ENCODE measurements around the gene CHRNA9.
A peak's percentile ranks its signal among the peaks of the same experiment; 100 is the strongest.

The CHRNA9 gene

DNA sequence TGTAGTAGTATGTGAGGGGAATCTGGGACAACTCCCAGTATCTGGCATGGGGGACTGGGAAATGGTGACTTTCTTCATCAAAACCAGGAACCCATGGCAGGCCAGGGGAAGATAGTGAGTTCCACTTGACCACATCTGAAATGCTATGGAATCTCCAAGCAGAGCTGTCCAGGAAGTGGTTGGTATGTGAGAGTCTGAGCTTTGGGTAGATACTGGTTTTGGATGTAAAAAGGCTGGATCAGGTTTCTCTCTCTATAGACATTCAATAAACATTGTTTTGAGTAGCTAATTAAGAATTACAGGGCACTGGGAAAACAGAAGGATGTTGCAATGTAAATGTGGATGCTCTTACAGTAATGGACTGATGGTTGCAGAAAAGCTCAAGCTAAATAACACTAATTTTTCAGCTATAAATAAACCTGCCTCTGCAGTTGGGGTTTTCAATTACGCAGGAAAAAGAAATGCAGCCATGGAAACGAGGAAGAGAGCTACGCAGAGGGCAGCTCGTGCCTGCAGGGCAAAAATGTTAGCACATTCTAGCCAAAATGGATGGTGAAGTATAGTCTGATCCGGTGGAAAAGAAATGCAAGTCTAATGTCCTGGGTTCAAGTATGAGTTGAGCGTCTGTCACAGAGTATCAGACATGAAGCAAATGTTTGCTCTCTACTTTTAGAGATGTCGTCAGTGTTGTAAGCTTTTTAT, 13.4 kb upstream of the CHRNA9 start:
- no CpG with 5 or more reads among the region's 7 CpGs for WGBS, 2 donors (ENCODE audit: extremely low coverage in 2 of 2, insufficient read length in 2 of 2, insufficient replicate concordance in 1 of 2)
- Histone ChIP-seq H2BK120ac (ENCODE audit: low read depth, low read length) (no peak overlapping the region), H3K4ac (ENCODE audit: low read length) (no peak overlapping the region), H3K79me1 (ENCODE audit: low read depth, low read length) (no peaks in the 10 kb centered on the region), H2BK5ac (ENCODE audit: low read length) (no peak overlapping the region), H3K4me2 (ENCODE audit: insufficient read depth, low read length, poor library complexity, severe bottlenecking) (no peak overlapping the region), H4K8ac (ENCODE audit: low read depth, low read length) (no peak overlapping the region), H3K9ac (ENCODE audit: low read depth, low read length, poor library complexity) (no peak overlapping the region), H2BK15ac (ENCODE audit: low read length) (no peak overlapping the region), H2AK5ac (ENCODE audit: low read depth, low read length) (no peak overlapping the region), H3K4me3 (ENCODE audit: low read length in 2 of 2) (no peak overlapping the region), H3K27ac (replicated peaks; ENCODE audit: low read length) (no peak overlapping the region), H3K23ac (ENCODE audit: low read depth, low read length, poor library complexity) (no peak overlapping the region), H4K91ac (ENCODE audit: low read depth, low read length, poor library complexity) (no peak overlapping the region), H2BK12ac (ENCODE audit: low read length) (no peak overlapping the region), H3K27me3 (ENCODE audit: control insufficient read depth in 3 of 3, insufficient read depth in 3 of 3, low read depth in 1 of 3, low read length in 3 of 3) (no peaks in the 10 kb centered on the region), H2AFZ (ENCODE audit: low read length) (peak overlapping the region; percentile 70), H3K18ac (ENCODE audit: low read length) (no peak overlapping the region), H3K9me3 (replicated peaks in 1 of 2; ENCODE audit: control insufficient read depth in 2 of 2, insufficient read depth in 1 of 2, low read depth in 1 of 2, low read length in 2 of 2) (no peaks in the 10 kb centered on the region), H3K14ac (ENCODE audit: low read length) (no peak overlapping the region), H3K4me1 (ENCODE audit: control insufficient read depth in 2 of 2, insufficient read depth in 1 of 2, low read depth in 1 of 2, low read length in 2 of 2) (peaks cover 8 to 28% of the 10 kb centered on the region in 2 donors), H3K36me3 (replicated peaks in 1 of 2; ENCODE audit: control insufficient read depth in 2 of 2, insufficient read depth in 2 of 2, low read length in 2 of 2) (no peaks in the 10 kb centered on the region)
- DNase-seq (ENCODE audit: low spot score) = no peak

DNA sequence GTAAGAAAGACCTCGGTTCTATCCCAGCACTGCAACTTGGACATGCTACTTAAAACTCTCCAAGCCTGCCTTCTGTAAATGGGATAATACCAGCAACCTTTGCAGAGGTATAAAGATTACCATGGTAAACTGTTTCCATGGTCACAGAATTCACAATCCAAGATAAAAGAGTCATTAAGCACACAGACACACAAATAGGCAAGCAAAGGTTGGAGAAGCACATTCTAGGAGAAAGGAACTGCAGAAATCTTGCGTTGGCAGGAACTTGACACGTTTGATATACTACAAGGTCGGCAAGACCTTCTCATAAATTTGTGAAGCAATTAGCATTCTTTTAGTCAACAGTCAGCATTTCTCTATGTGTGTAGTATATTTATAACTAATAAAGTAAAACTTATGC, 12.3 kb upstream of the CHRNA9 start:
- peaks cover 7 to 22% of the 10 kb centered on the region in 2 donors for H3K4me1 ChIP-seq (ENCODE audit: control insufficient read depth in 2 of 2, insufficient read depth in 1 of 2, low read depth in 1 of 2, low read length in 2 of 2)
- H3K23ac ChIP-seq (ENCODE audit: low read depth, low read length, poor library complexity) = no peak overlapping the region
- no peak overlapping the region for H3K4me2 ChIP-seq (ENCODE audit: insufficient read depth, low read length, poor library complexity, severe bottlenecking)
- H2BK12ac ChIP-seq (ENCODE audit: low read length) = no peak overlapping the region
- H2BK120ac ChIP-seq (ENCODE audit: low read depth, low read length) = no peak overlapping the region
- no peak overlapping the region for H2BK5ac ChIP-seq (ENCODE audit: low read length)
- no peak overlapping the region for H4K8ac ChIP-seq (ENCODE audit: low read depth, low read length)
- H3K14ac ChIP-seq (ENCODE audit: low read length) = no peak overlapping the region
- H3K18ac ChIP-seq (ENCODE audit: low read length) = no peak overlapping the region
- no peaks in the 10 kb centered on the region for H3K27me3 ChIP-seq (ENCODE audit: control insufficient read depth in 3 of 3, insufficient read depth in 3 of 3, low read depth in 1 of 3, low read length in 3 of 3)
- H3K9me3 ChIP-seq (replicated peaks in 1 of 2; ENCODE audit: control insufficient read depth in 2 of 2, insufficient read depth in 1 of 2, low read depth in 1 of 2, low read length in 2 of 2) = no peaks in the 10 kb centered on the region
- H4K91ac ChIP-seq (ENCODE audit: low read depth, low read length, poor library complexity) = no peak overlapping the region
- H3K36me3 ChIP-seq (replicated peaks in 1 of 2; ENCODE audit: control insufficient read depth in 2 of 2, insufficient read depth in 2 of 2, low read length in 2 of 2) = no peaks in the 10 kb centered on the region
- H2BK15ac ChIP-seq (ENCODE audit: low read length) = no peak overlapping the region
- H3K79me1 ChIP-seq (ENCODE audit: low read depth, low read length) = no peaks in the 10 kb centered on the region
- WGBS, 2 donors (ENCODE audit: extremely low coverage in 2 of 2, insufficient read length in 2 of 2, insufficient replicate concordance in 1 of 2) = no CpG with 5 or more reads among the region's 4 CpGs
- H3K9ac ChIP-seq (ENCODE audit: low read depth, low read length, poor library complexity) = no peak overlapping the region
- H2AK5ac ChIP-seq (ENCODE audit: low read depth, low read length) = no peak overlapping the region
- peak overlapping the region; percentile 70 for H2AFZ ChIP-seq (ENCODE audit: low read length)
- DNase-seq (ENCODE audit: low spot score) = no peak
- no peak overlapping the region for H3K4ac ChIP-seq (ENCODE audit: low read length)
- H3K4me3 ChIP-seq (ENCODE audit: low read length in 2 of 2) = no peak overlapping the region
- no peak overlapping the region for H3K27ac ChIP-seq (replicated peaks; ENCODE audit: low read length)

DNA sequence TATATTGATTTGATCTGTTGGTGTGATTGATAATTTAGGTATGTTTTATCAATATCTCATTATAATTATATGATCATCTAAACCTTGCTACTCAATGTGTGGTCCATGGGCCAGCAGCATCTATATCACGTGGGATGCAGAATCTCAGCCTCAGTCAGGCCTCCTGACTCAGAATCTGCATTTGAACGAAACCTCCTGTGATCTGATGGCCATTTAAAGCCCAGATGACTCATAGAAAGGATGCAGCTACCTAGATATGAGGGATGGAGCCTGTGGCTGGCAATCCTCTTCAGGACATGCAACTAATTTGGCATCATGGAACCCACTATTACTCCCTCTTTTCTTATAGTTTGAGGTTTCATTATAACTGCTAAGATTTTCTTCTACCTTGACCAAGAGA, 11.3 kb upstream of the CHRNA9 start:
- Histone ChIP-seq H2BK5ac (ENCODE audit: low read length) (no peak overlapping the region), H2BK15ac (ENCODE audit: low read length) (no peak overlapping the region), H2BK120ac (ENCODE audit: low read depth, low read length) (no peak overlapping the region), H3K9me3 (replicated peaks in 1 of 2; ENCODE audit: control insufficient read depth in 2 of 2, insufficient read depth in 1 of 2, low read depth in 1 of 2, low read length in 2 of 2) (no peaks in the 10 kb centered on the region), H3K4me1 (ENCODE audit: control insufficient read depth in 2 of 2, insufficient read depth in 1 of 2, low read depth in 1 of 2, low read length in 2 of 2) (peaks cover 7 to 19% of the 10 kb centered on the region in 2 donors), H3K4me2 (ENCODE audit: insufficient read depth, low read length, poor library complexity, severe bottlenecking) (no peak overlapping the region), H4K8ac (ENCODE audit: low read depth, low read length) (no peak overlapping the region), H3K9ac (ENCODE audit: low read depth, low read length, poor library complexity) (no peak overlapping the region), H3K23ac (ENCODE audit: low read depth, low read length, poor library complexity) (no peak overlapping the region), H3K36me3 (replicated peaks in 1 of 2; ENCODE audit: control insufficient read depth in 2 of 2, insufficient read depth in 2 of 2, low read length in 2 of 2) (no peaks in the 10 kb centered on the region), H2BK12ac (ENCODE audit: low read length) (no peak overlapping the region), H3K27me3 (ENCODE audit: control insufficient read depth in 3 of 3, insufficient read depth in 3 of 3, low read depth in 1 of 3, low read length in 3 of 3) (no peaks in the 10 kb centered on the region), H3K4me3 (ENCODE audit: low read length in 2 of 2) (no peak overlapping the region), H3K14ac (ENCODE audit: low read length) (no peak overlapping the region), H3K18ac (ENCODE audit: low read length) (no peak overlapping the region), H2AK5ac (ENCODE audit: low read depth, low read length) (no peak overlapping the region), H4K91ac (ENCODE audit: low read depth, low read length, poor library complexity) (no peak overlapping the region), H3K27ac (replicated peaks; ENCODE audit: low read length) (no peak overlapping the region), H3K4ac (ENCODE audit: low read length) (no peak overlapping the region), H2AFZ (ENCODE audit: low read length) (no peak overlapping the region), H3K79me1 (ENCODE audit: low read depth, low read length) (no peaks in the 10 kb centered on the region)
- DNase-seq (ENCODE audit: low spot score) = no peak
- WGBS, 2 donors (ENCODE audit: extremely low coverage in 2 of 2, insufficient read length in 2 of 2, insufficient replicate concordance in 1 of 2) = no CpG with 5 or more reads among the region's 2 CpGs

DNA sequence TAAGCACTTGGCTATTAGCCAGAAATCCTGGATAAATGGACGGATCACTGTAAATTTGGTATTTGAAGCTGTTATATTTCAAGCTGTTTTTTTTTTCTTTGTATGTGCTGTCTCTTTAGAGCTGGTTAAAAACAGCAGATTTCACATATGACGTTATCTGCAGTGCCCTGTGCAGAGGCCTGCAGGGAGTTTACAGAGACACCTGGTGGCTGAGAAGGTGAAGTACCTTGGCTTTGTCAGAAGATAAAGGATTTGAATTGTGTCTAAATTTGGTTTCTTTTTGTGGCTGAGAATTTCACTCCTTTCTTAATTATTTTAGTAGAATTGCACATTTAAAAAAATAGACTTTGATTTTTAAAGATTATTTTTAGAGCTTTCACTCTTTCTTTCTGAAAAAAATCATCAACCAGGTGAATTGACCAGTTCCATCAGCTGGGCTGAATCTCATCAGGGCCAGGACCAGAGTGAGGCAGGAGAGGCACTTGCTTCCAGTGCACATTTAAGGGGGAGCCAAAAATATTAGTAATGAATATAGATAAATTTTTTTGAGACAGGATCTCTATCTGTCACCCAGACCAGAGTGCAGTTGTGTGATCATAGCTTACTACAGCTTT, 9.6 kb upstream of the CHRNA9 start:
- Histone ChIP-seq H3K79me1 (ENCODE audit: low read depth, low read length) (no peaks in the 10 kb centered on the region), H3K18ac (ENCODE audit: low read length) (no peak overlapping the region), H3K4me2 (ENCODE audit: insufficient read depth, low read length, poor library complexity, severe bottlenecking) (no peak overlapping the region), H4K8ac (ENCODE audit: low read depth, low read length) (no peak overlapping the region), H2BK15ac (ENCODE audit: low read length) (no peak overlapping the region), H2AFZ (ENCODE audit: low read length) (peak overlapping the region; percentile 4), H3K23ac (ENCODE audit: low read depth, low read length, poor library complexity) (no peak overlapping the region), H2AK5ac (ENCODE audit: low read depth, low read length) (no peak overlapping the region), H3K14ac (ENCODE audit: low read length) (no peak overlapping the region), H3K9me3 (replicated peaks in 1 of 2; ENCODE audit: control insufficient read depth in 2 of 2, insufficient read depth in 1 of 2, low read depth in 1 of 2, low read length in 2 of 2) (no peaks in the 10 kb centered on the region), H3K27ac (replicated peaks; ENCODE audit: low read length) (no peak overlapping the region), H2BK120ac (ENCODE audit: low read depth, low read length) (no peak overlapping the region), H3K27me3 (ENCODE audit: control insufficient read depth in 3 of 3, insufficient read depth in 3 of 3, low read depth in 1 of 3, low read length in 3 of 3) (no peaks in the 10 kb centered on the region), H2BK5ac (ENCODE audit: low read length) (no peak overlapping the region), H3K4ac (ENCODE audit: low read length) (no peak overlapping the region), H3K36me3 (replicated peaks in 1 of 2; ENCODE audit: control insufficient read depth in 2 of 2, insufficient read depth in 2 of 2, low read length in 2 of 2) (no peaks in the 10 kb centered on the region), H2BK12ac (ENCODE audit: low read length) (no peak overlapping the region), H4K91ac (ENCODE audit: low read depth, low read length, poor library complexity) (no peak overlapping the region), H3K4me3 (ENCODE audit: low read length in 2 of 2) (no peak overlapping the region), H3K4me1 (ENCODE audit: control insufficient read depth in 2 of 2, insufficient read depth in 1 of 2, low read depth in 1 of 2, low read length in 2 of 2) (peaks cover 7 to 19% of the 10 kb centered on the region in 2 donors), H3K9ac (ENCODE audit: low read depth, low read length, poor library complexity) (no peak overlapping the region)
- no CpG with 5 or more reads among the region's 2 CpGs for WGBS, 2 donors (ENCODE audit: extremely low coverage in 2 of 2, insufficient read length in 2 of 2, insufficient replicate concordance in 1 of 2)
- DNase-seq (ENCODE audit: low spot score) = peak; percentile 27
